Activated CD8-positive, alpha-beta T cell treated with anti-CD3 and anti-CD28 coated beads, Interleukin-2, amount 10 ng/mL, durations not matched to agents 7 days and 5 days (primary cell): Measurements from ENCODE around the gene MALAT1. TPM values are rescaled to one million over a fixed set of nuclear protein-coding genes. Genes with fewer than 3 reads are reported as not detected.
"Not testable (repeated sequence)": the region's sequence is repeated elsewhere in the genome, so short reads cannot be mapped to it uniquely, and the experiment has no call there.

Experiments
- ATAC-seq: fragments of 150-1000 bp; cut with Tn5 transposase; one replicate; pipeline ENCODE4 v1.10.0; 2021; ENCODE audit warnings: moderate library complexity
- CTCF ChIA-PET: fragments of 350-600 bp; sonication (Branson Sonifier 250); formaldehyde crosslinking; loops from one replicate; lab custom pipeline; 2021; ENCODE audit warnings: antibody characterized with exemption; lab: Charles Lee
- POLR2A ChIA-PET: fragments of 350-600 bp; sonication (Branson Sonifier 250); formaldehyde crosslinking; loops from one replicate; lab custom pipeline; 2021; ENCODE audit warnings: antibody characterized with exemption; lab: Charles Lee
- DNase-seq: peaks from one replicate; pipeline ENCODE4 v3.0.0-alpha.2; 2020
- H3K27ac Mint-ChIP-seq: one replicate; pipeline ENCODE4 v1.8.0; 2021; ENCODE audit warnings: mild to moderate bottlenecking, mixed read lengths
- H3K27me3 Mint-ChIP-seq: one replicate; pipeline ENCODE4 v1.8.0; 2021; ENCODE audit warnings: low read depth, mixed read lengths
- H3K36me3 Mint-ChIP-seq: one replicate; pipeline ENCODE4 v1.8.0; 2021; ENCODE audit warnings: low read depth, mixed read lengths
- H3K4me1 Mint-ChIP-seq: one replicate; pipeline ENCODE4 v1.8.0; 2021; ENCODE audit warnings: low read depth, mixed read lengths
- H3K4me3 Mint-ChIP-seq: one replicate; pipeline ENCODE4 v1.8.0; 2021; ENCODE audit warnings: mild to moderate bottlenecking, mixed read lengths
- H3K9me3 Mint-ChIP-seq: one replicate; pipeline ENCODE4 v1.8.0; 2022; ENCODE audit warnings: mixed read lengths; ENCODE audit not compliant: insufficient read depth
- total RNA-seq, 2 experiments: library from RNA; stranded (reverse); gene quantifications; one replicate each; pipeline ENCODE4 v1.2.3, GENCODE V29; 2021

MALAT1 gene
- total RNA-seq: 1,000 to 10,000 TPM; 3,822 to 4,094 TPM

GRCh38 chr11:65498977-65499712, at the start of gene MALAT1:
MALAT1 (plus strand) TSS chr11:65499045.
- peaks cover 28% of the 10 kb centered on the region for H3K4me1 Mint-ChIP-seq
- H3K4me3 Mint-ChIP-seq: no peak within 1 kb of the TSS
- no peaks in the 10 kb centered on the region for H3K36me3 Mint-ChIP-seq
- H3K27ac Mint-ChIP-seq: no peak within 1 kb of the TSS
- DNase-seq (peak; percentile 96), ATAC-seq (peak; percentile 34)
- H3K9me3 Mint-ChIP-seq: no peaks in the 10 kb centered on the region
- CTCF ChIA-PET: interaction anchor here (1.7 to 19.7 kb wide), 7 partner anchors 8 to 118 kb away, joined by 4 to 538 read pairs (median 16); partner anchors contain the start of gene NEAT1
- H3K27me3 Mint-ChIP-seq: no peaks in the 10 kb centered on the region
- POLR2A ChIA-PET: interaction anchor here (0.6 to 22.4 kb wide), 45 partner anchors 4 to 503 kb away, joined by 3 to 4167 read pairs (median 6); partner anchors contain the start of genes BANF1, DPF2, EIF1AD and FAM89B

DNA sequence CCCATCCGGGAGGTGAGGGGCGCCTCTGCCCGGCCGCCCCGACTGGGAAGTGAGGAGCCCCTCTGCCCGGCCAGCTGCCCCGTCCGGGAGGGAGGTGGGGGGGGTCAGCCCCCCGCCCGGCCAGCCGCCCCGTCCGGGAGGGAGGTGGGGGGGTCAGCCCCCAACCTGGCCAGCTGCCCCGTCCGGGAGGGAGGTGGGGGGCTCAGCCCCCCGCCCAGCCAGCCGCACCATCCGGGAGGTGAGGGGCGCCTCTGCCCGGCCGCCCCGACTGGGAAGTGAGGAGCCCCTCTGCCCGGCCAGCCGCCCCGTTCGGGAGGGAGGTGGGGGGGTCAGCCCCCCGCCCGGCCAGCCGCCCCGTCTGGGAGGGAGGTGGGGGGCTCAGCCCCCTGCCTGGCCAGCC, 47.5 kb upstream of the MALAT1 start:
- H3K9me3 Mint-ChIP-seq, H3K4me3 Mint-ChIP-seq, H3K36me3 Mint-ChIP-seq, ATAC-seq, CTCF ChIA-PET, H3K27ac Mint-ChIP-seq, H3K27me3 Mint-ChIP-seq, DNase-seq, POLR2A ChIA-PET: not testable (repeated sequence)
- H3K4me1 Mint-ChIP-seq: peaks cover 24% of the 10 kb centered on the region

DNA sequence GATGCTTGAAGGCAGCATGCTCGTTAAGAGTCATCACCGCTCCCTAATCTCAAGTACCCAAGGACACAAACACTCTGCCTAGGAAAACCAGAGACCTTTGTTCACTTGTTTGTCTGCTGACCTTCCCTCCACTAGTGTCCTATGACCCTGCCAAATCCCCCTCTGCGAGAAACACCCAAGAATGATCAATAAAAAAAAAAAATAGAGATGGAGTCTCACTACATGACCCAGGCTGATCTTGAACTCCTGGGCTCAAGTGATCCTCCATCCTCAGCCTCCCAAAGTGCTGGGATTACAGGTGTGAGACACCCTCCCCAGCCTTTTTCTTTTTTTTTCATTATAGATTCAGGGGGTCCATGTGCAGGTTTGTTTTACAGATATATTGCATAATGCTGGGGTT, 46.6 kb upstream of the MALAT1 start:
- H3K36me3 Mint-ChIP-seq, H3K27me3 Mint-ChIP-seq, H3K9me3 Mint-ChIP-seq, DNase-seq, H3K27ac Mint-ChIP-seq, H3K4me3 Mint-ChIP-seq, ATAC-seq, CTCF ChIA-PET: not testable (repeated sequence)
- peaks cover 28% of the 10 kb centered on the region for H3K4me1 Mint-ChIP-seq
- POLR2A ChIA-PET: interaction anchor here (1.0 kb wide), 1 partner anchor 26 kb away, joined by 3 read pairs; no protein-coding TSS in a partner anchor

DNA sequence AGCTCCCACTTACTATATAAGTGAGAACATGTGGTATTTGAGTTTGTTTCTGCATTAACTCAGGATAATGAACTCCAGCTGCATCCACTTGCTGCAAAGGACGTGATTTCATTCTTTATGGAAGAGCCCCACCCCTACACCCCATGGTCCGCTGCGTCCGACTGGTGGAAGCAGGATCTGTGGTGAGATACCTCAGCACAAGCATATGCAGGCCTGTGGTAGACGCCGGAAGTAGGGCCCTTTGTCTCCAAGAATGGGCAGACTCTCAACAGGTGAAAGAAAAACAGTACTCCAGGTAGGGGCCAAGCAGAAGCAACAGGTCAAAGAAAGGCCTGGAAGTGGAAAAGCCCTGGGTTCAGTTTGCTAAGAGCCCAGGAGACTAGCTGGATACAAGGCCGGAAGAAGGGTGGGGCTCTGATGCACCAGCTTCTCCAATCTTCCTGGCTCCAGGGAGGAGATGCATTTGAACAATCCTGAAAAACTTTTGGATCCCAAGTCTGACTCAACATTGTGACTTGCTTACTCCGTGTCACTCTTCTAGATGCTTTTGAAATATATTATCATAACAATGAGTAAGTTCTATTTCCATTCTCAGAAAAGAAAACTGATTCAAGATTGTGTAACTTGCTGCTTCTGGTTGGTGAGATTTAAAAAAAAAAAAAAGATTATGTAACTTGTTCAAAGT, 45.9 kb upstream of the MALAT1 start:
- no peak for DNase-seq
- CTCF ChIA-PET: no interaction called here
- POLR2A ChIA-PET: interaction anchor here (1.0 to 1.7 kb wide), 2 partner anchors 25 to 52 kb away, joined by 3 to 5 read pairs; no protein-coding TSS in a partner anchor

GRCh38 chr11:65454311-65454695, 44.5 kb upstream of the MALAT1 start:
- Mint-ChIP-seq H3K27ac (peak overlapping the region; percentile 83), H3K9me3 (no peaks in the 10 kb centered on the region), H3K4me1 (peaks cover 27% of the 10 kb centered on the region), H3K36me3 (peaks cover 3% of the 10 kb centered on the region), H3K27me3 (no peaks in the 10 kb centered on the region), H3K4me3 (peak overlapping the region; percentile 86)
- DNase-seq: no peak
- ChIA-PET POLR2A (interaction anchor here (0.7 to 1.7 kb wide), 2 partner anchors 43 to 50 kb away, joined by 3 to 5 read pairs; no protein-coding TSS in a partner anchor), CTCF (no interaction called here)
- no peak for ATAC-seq

More for the DNA sequence above, 45.9 kb upstream of the MALAT1 start:
- Mint-ChIP-seq H3K27me3 (no peaks in the 10 kb centered on the region), H3K4me3 (no peak overlapping the region), H3K9me3 (no peaks in the 10 kb centered on the region), H3K27ac (no peak overlapping the region), H3K36me3 (peaks cover 3% of the 10 kb centered on the region), H3K4me1 (peaks cover 28% of the 10 kb centered on the region)
- no peak for ATAC-seq

- ChIA-PET CTCF (interaction anchor here (1.4 kb wide), 1 partner anchor 17 kb away, joined by 3 read pairs; no protein-coding TSS in a partner anchor), POLR2A (interaction anchor here (0.8 to 1.3 kb wide), 3 partner anchors 23 to 47 kb away, joined by 4 to 5 read pairs (median 4); no protein-coding TSS in a partner anchor)
- Mint-ChIP-seq H3K4me3 (peak overlapping the region; percentile 86), H3K27me3 (no peaks in the 10 kb centered on the region), H3K27ac (peak overlapping the region; percentile 83), H3K36me3 (peaks cover 3% of the 10 kb centered on the region), H3K9me3 (no peaks in the 10 kb centered on the region), H3K4me1 (peaks cover 30% of the 10 kb centered on the region)
- ATAC-seq: peak; percentile 97
- DNase-seq: peak; percentile 90
Measured at GRCh38 chr11:65454696-65455456, 44.0 kb upstream of the MALAT1 start.

- ChIA-PET CTCF (interaction anchor here (1.4 kb wide), 1 partner anchor 16 kb away, joined by 3 read pairs; no protein-coding TSS in a partner anchor), POLR2A (no interaction called here)
- ATAC-seq (no peak), DNase-seq (no peak)
- H3K9me3 Mint-ChIP-seq: no peaks in the 10 kb centered on the region
- H3K4me1 Mint-ChIP-seq: peaks cover 30% of the 10 kb centered on the region
- H3K4me3 Mint-ChIP-seq: peak overlapping the region; percentile 61
- H3K36me3 Mint-ChIP-seq: peaks cover 3% of the 10 kb centered on the region
- peak overlapping the region; percentile 20 for H3K27ac Mint-ChIP-seq
- no peaks in the 10 kb centered on the region for H3K27me3 Mint-ChIP-seq
Measured at GRCh38 chr11:65456418-65456817, 42.4 kb upstream of the MALAT1 start.

GRCh38 chr11:65459552-65459951, 39.3 kb upstream of the MALAT1 start:
- DNase-seq (no peak), ATAC-seq (no peak)
- H3K9me3 Mint-ChIP-seq: no peaks in the 10 kb centered on the region
- H3K27ac Mint-ChIP-seq: no peak overlapping the region
- ChIA-PET CTCF (interaction anchor here (0.5 to 0.9 kb wide), 2 partner anchors 9 to 67 kb away, joined by 3 to 5 read pairs; no protein-coding TSS in a partner anchor), POLR2A (interaction anchor here (0.5 to 1.4 kb wide), 6 partner anchors 12 to 43 kb away, joined by 3 to 15 read pairs (median 4); partner anchors contain the start of gene MALAT1)
- H3K36me3 Mint-ChIP-seq: peaks cover 3% of the 10 kb centered on the region
- H3K27me3 Mint-ChIP-seq: no peaks in the 10 kb centered on the region
- no peak overlapping the region for H3K4me3 Mint-ChIP-seq
- H3K4me1 Mint-ChIP-seq: peaks cover 23% of the 10 kb centered on the region

DNA sequence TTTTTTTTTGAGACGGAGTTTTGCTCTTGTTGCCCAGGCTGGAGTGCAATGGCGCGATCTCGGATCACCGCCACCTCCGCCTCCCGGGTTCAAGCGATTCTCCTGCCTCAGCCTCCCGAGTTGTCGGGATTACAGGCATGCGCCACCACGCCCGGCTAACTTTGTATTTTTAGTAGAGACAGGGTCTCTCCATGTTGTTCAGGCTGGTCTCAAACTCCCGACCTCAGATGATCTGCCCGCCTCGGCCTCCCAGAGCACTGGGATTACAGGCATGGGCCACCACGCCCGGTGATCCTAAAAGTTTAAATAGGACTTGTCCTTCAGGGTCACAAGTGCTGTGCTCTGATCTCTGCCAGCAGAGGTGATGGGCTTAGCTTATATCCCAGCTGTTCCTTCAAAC, 33.4 kb upstream of the MALAT1 start:
- not testable (repeated sequence) for H3K27ac Mint-ChIP-seq, H3K36me3 Mint-ChIP-seq, H3K9me3 Mint-ChIP-seq, DNase-seq, H3K4me3 Mint-ChIP-seq, ATAC-seq, H3K27me3 Mint-ChIP-seq
- ChIA-PET POLR2A (interaction anchor here (0.6 to 19.3 kb wide), 4 partner anchors 11 to 45 kb away, joined by 3 to 794 read pairs (median 154); partner anchors contain the start of genes MALAT1 and NEAT1), CTCF (interaction anchor here (4.2 kb wide), 1 partner anchor 13 kb away, joined by 27 read pairs; no protein-coding TSS in a partner anchor)
- H3K4me1 Mint-ChIP-seq: peaks cover 10% of the 10 kb centered on the region

DNA sequence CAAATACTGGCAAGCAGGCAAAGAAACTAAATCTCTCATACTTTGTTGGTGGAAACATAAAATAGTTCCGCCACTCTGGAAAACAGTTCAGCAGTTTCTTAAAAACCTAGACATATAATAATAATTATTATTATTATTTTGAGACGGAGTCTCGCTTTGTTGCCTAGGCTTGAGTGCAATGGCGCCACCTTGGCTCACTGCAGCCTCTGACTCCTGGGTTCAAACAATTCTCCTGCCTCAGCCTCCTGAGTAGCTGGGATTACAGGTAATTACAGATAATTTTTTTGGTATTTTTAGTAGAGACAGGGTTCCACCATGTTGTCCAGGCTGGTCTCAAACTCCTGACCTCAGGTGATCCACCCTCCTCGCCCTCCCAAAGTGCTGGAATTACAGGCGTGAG, 31.5 kb upstream of the MALAT1 start:
- not testable (repeated sequence) for H3K27me3 Mint-ChIP-seq, H3K27ac Mint-ChIP-seq, H3K36me3 Mint-ChIP-seq, ATAC-seq, H3K4me3 Mint-ChIP-seq, H3K9me3 Mint-ChIP-seq, DNase-seq
- H3K4me1 Mint-ChIP-seq: peaks cover 24% of the 10 kb centered on the region
- POLR2A ChIA-PET: interaction anchor here (16.8 to 19.3 kb wide), 2 partner anchors 34 to 47 kb away, joined by 302 to 794 read pairs; partner anchors contain the start of genes MALAT1 and NEAT1
- CTCF ChIA-PET: interaction anchor here (4.2 to 5.8 kb wide), 2 partner anchors 11 to 50 kb away, joined by 27 to 99 read pairs; no protein-coding TSS in a partner anchor
